NOMO-1 treated with dmso at 0.1 percent for 144 hours (cell line): ENCODE results near the gene CWC22.
"Not testable (repeated sequence)": the region's sequence is repeated elsewhere in the genome, so short reads cannot be mapped to it uniquely, and the experiment has no call there.

Experiments
- DNase-seq: peaks from one replicate; lab custom pipeline; 2025; ENCODE audit not compliant: unreplicated experiment; lab: John Stamatoyannopoulos, UW

Gene CWC22

GRCh38 chr2:179952658-179953057 is 54.4 kb downstream of the CWC22 start:
- DNase-seq: no peak

GRCh38 chr2:179951680-179952079 is 55.4 kb downstream of the CWC22 start:
- DNase-seq: no peak

GRCh38 chr2:179950391-179950790 is 56.7 kb downstream of the CWC22 start:
- no peak for DNase-seq

GRCh38 chr2:179949438-179949837 is 57.7 kb downstream of the CWC22 start:
- DNase-seq: no peak

GRCh38 chr2:179948058-179948457 is 59.0 kb downstream of the CWC22 start:
- no peak for DNase-seq

GRCh38 chr2:179946810-179947615 is 60.1 kb downstream of the CWC22 start:
- no peak for DNase-seq

GRCh38 chr2:179946346-179946745 is 60.8 kb downstream of the CWC22 start:
- no peak for DNase-seq

- DNase-seq: no peak
These were observed 67.8 kb downstream of the CWC22 start for GRCh38 chr2:179939259-179939658.

GRCh38 chr2:179938026-179938425 is 69.1 kb downstream of the CWC22 start:
- DNase-seq: no peak

GRCh38 chr2:179936654-179937053 is 70.4 kb downstream of the CWC22 start:
- no peak for DNase-seq

GRCh38 chr2:179936141-179936540 is 71.0 kb downstream of the CWC22 start:
- DNase-seq: no peak

GRCh38 chr2:179932786-179933185 is 74.3 kb downstream of the CWC22 start:
- no peak for DNase-seq

GRCh38 chr2:179931502-179931901 is 75.6 kb downstream of the CWC22 start:
- DNase-seq: no peak

GRCh38 chr2:179929997-179930396 is 77.1 kb downstream of the CWC22 start:
- not testable (repeated sequence) for DNase-seq

GRCh38 chr2:179927041-179927440 is 80.1 kb downstream of the CWC22 start:
- no peak for DNase-seq

GRCh38 chr2:179925713-179926112 is 81.4 kb downstream of the CWC22 start:
- DNase-seq: no peak

GRCh38 chr2:179917272-179917671 is 89.8 kb downstream of the CWC22 start:
- no peak for DNase-seq

GRCh38 chr2:179915395-179915992 is 91.6 kb downstream of the CWC22 start:
- no peak for DNase-seq

GRCh38 chr2:179913809-179914208 is 93.3 kb downstream of the CWC22 start:
- no peak for DNase-seq

- DNase-seq: no peak
These were observed 95.5 kb downstream of the CWC22 start for GRCh38 chr2:179911569-179911968.

GRCh38 chr2:179910735-179911113 is 96.4 kb downstream of the CWC22 start:
- no peak for DNase-seq

- no peak for DNase-seq
These were observed 97.0 kb downstream of the CWC22 start for GRCh38 chr2:179909845-179910734.
